ENCODE measurements around the gene CLCC1. TPM values are rescaled to one million over a fixed set of nuclear protein-coding genes. Genes with fewer than 3 reads are reported as not detected.

The CLCC1 gene
- polyA plus RNA-seq, 12 donors = 20.3 to 50.7 (median 46.2) TPM; not detected in 1

GRCh38 chr1:108925920-108926319 is 37.4 kb downstream of the CLCC1 start:
- no peak for DNase-seq

GRCh38 chr1:108916788-108917187 is 46.5 kb downstream of the CLCC1 start:
- DNase-seq = no peak

Other genes starting within 250 kb of the CLCC1 start
- gene STXBP3, start 216.8 kb downstream of the CLCC1 start, polyA plus RNA-seq (ENCODE audit: insufficient read length in 12 of 12) = 10 to 100 TPM in 11 of 12 donors, not detected in 1; 22.1 to 47.1 (median 35.4) TPM
- gene AKNAD1, start 106.4 kb downstream of the CLCC1 start, polyA plus RNA-seq (ENCODE audit: insufficient read length in 12 of 12) = 1 to 10 TPM in 10 of 12 donors, not detected in 2; 1.0 to 3.4 (median 2.1) TPM
- 10 to 100 TPM in 11 of 12 donors, not detected in 1; 31.4 to 55.8 (median 45.3) TPM for gene GPSM2, start 86.5 kb downstream of the CLCC1 start, polyA plus RNA-seq (ENCODE audit: insufficient read length in 12 of 12)
- gene WDR47, start 78.6 kb upstream of the CLCC1 start, polyA plus RNA-seq (ENCODE audit: insufficient read length in 12 of 12) = 10 to 100 TPM in 11 of 12 donors, not detected in 1; 11.2 to 30.8 (median 13.0) TPM
- gene TAF13, start 112.5 kb upstream of the CLCC1 start, polyA plus RNA-seq (ENCODE audit: insufficient read length in 12 of 12) = 10 to 100 TPM in 11 of 12 donors, not detected in 1; 13.5 to 65.1 (median 49.6) TPM
- gene TMEM167B, start 127.3 kb upstream of the CLCC1 start, polyA plus RNA-seq (ENCODE audit: insufficient read length in 12 of 12) = 10 to 100 TPM in 11 of 12 donors, not detected in 1; 36.6 to 49.2 (median 42.4) TPM
- gene ELAPOR1, start 150.6 kb upstream of the CLCC1 start, polyA plus RNA-seq (ENCODE audit: insufficient read length in 12 of 12) = 1 to 10 TPM in 1 of 12 donors, under 1 TPM in 10, not detected in 1; 0.20 to 1.7 (median 0.49) TPM